CMK (cell line): ENCODE data around the gene LATS2.
"Not testable (repeated sequence)": the region's sequence is repeated elsewhere in the genome, so short reads cannot be mapped to it uniquely, and the experiment has no call there.

Source experiments
- DNase-seq: peaks from one replicate; pipeline ENCODE4 v3.0.0-alpha.2; 2010; ENCODE audit warnings: low read depth

The LATS2 gene

DNA sequence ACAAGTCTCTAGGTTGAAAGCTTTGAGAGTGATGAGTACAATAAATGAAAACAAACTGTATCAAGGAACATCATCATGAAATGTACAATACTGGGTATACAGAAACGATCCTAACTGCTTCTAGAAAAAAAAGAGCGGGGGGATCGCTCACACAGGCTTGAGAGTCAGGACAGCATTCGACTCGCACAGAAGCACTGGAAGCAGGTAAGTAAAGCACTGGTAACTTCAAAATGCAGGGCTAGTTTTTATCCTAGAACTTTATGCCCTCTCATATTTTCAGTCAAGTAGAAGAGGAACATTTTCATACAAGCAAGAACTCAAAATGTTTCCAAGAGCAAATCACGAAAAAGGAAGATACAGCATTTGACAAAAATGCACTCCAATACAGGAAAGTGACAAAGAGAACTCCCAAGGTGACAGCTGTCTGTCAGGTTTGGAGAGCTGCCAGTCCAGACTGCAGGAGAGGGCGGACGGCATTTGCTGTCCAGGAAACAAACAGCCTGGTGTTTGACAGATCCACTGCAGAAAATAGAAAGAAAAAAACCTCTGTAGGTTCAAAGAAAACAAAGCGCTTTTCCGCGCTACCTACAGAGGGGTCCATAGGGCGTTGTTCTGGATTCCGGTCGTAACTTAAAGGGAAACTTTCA is 100.6 kb downstream of the LATS2 start:
- no peak for DNase-seq

DNA sequence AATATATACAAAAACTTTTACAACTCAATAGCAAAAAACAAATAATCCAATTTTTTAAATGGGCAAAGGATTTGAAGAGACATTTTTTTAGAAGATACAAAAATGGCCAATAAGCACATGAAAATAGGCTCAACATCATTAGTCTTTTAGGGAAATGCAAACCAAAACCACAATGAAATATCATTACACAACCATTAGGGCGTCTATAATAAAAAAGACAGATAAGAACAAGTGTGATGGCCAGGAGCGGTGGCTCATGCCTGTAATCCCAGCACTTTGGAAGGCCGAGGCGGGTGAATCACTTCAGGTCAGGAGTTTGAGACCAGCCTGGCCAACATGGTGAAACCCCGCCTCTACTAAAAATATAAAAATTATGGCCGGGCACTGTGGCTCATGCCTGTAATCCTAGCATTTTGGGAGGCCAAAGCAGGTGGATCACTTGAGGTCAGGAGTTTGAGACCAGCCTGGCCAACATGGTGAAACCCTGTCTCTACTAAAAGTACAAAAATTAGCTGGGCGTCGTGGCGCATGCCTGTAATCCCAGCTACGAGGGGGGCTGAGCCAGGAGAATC is 104.3 kb downstream of the LATS2 start:
- DNase-seq, result not testable (repeated sequence)

DNA sequence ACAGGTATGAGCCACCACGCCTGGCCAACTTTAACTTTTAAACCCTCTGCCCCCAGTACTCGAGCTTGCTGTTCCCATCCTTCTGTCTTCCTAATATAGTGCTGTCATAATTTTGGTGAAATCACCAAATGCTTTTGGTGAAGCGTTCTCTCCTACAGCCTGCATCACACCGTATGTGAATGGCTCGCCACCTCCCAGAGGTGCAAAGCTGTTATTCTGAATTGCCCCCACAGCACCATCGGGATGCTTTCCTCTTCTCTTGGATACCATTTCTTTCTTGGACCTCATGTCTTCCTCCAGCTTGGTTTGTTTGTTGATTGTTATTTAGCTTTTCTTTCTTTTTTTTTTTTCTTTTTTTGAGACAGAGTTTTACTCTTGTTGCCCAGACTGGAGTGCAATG is 105.9 kb downstream of the LATS2 start:
- no peak for DNase-seq

- DNase-seq, result no peak
These were observed 108.0 kb downstream of the LATS2 start for GRCh38 chr13:20953245-20953931.

DNA sequence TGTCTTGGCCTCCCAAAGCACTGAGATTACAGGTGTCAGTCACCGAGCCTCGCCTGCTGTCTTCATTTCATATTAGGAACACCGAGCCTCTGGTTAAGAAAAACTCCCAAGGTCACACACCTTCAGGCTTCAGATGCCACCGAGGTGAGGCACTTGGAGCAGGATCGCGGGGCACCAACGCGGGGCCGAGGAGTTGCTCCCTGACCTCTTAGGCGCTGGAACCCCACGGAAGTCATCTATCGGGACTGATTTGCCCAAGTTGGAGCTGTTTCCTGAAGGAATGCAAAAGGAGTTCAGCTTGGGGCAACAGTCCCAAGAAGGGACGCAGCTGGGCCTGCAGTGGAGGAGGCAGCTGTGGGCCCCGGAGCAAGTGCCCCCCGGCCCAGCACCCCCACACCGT is 108.5 kb downstream of the LATS2 start:
- no peak for DNase-seq

- DNase-seq, result not testable (repeated sequence)
These were observed 113.4 kb downstream of the LATS2 start for GRCh38 chr13:20948001-20948400.

- no peak for DNase-seq
These were observed 115.4 kb downstream of the LATS2 start for GRCh38 chr13:20945952-20946383.

GRCh38 chr13:20942938-20943559 is 118.3 kb downstream of the LATS2 start:
- no peak for DNase-seq

- not testable (repeated sequence) for DNase-seq
These were observed 120.9 kb downstream of the LATS2 start for GRCh38 chr13:20940511-20940910.

DNA sequence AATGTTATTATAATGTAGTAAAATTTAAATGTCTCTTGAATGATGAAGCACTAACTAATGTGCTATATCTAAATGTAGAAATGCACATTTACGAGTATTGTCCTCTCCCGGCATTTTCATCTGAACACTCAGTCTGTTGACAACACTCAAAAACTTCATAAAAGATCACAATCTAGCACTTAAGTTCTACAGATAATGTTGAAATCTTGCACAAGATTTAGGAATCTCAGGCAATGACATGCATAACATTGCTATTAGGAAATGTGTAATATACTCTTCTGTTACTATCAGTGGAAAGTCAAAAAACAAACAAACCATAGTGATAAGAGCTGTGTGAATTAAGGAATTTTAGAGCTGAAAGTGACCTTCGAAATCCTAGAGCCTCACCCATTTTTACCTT is 121.3 kb downstream of the LATS2 start:
- no peak for DNase-seq

- no peak for DNase-seq
These were observed 121.7 kb downstream of the LATS2 start for GRCh38 chr13:20939662-20940061.

- DNase-seq, result no peak
These were observed 123.1 kb downstream of the LATS2 start for GRCh38 chr13:20938302-20938701.

- DNase-seq, result no peak
These were observed 133.7 kb downstream of the LATS2 start for GRCh38 chr13:20927596-20928257.

DNA sequence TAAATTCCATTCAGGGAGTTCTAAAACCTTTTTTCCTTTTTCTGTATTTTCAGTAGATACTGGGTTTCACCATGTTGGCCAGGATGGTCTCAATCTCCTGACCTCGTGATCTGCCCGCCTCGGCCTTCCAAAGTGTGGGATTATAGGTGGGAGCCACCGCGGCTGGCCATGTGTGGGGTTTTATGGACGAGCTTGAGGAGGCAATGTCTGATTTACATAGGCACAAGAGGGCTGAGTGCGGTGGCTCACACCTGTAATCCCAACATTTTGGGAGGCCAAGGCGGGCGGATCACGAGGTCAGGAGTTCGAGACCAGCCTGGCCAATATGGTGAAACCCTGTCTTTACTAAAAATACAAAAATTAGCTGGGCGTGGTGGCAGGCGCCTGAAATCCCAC is 136.0 kb downstream of the LATS2 start:
- not testable (repeated sequence) for DNase-seq

DNA sequence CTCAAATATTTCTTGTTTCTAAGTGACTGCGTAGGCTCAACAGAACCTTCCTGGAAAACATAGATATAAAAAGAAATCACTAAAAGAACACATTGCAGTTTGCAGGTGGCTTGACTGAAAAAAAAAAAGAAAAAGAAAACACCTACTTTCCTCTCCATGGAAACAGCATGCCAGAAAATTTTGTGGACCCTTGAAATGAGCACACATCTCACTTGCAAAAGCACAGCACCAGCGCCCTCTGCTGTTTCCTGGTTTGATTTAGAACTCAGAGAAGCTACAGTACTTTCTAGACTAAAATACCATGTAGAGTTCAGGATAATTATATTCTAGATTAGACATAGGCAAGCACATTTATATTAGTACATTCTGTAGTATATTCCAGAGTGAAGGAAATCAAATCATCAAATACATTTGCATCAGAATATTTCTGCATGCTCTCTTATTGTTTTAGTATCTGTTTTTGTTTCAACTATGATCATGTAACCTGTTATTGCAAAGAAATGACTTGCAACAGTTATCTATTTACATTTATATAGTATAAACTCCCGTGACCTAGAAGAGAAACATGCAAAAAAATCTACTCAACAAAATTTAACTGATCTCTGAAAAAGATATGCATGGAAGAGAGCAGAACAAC is 136.5 kb downstream of the LATS2 start:
- peak; percentile 29 for DNase-seq

GRCh38 chr13:20923272-20923671 is 138.1 kb downstream of the LATS2 start:
- no peak for DNase-seq
